NB4 (cell line): ENCODE data around the gene TMEM170B.

Source experiments
- CTCF ChIP-seq: IDR thresholded peaks from one replicate; pipeline ENCODE4 v1.5.1; 2012; ENCODE audit warnings: low read depth, low read length
- MAX ChIP-seq: IDR thresholded peaks from 2 replicates; pipeline ENCODE4 v1.6.1; 2011; ENCODE audit warnings: low read depth, low read length
- MYC ChIP-seq: IDR thresholded peaks from 2 replicates; pipeline ENCODE4 v1.6.1; 2011; ENCODE audit warnings: low read depth, low read length
- POLR2A ChIP-seq: IDR thresholded peaks from 2 replicates; pipeline ENCODE4 v1.6.1; 2011; ENCODE audit warnings: mild to moderate bottlenecking; ENCODE audit not compliant: insufficient read length; ENCODE audit errors: extremely low read depth

GRCh38 chr6:11534561-11534960, 3.0 kb upstream of the TMEM170B start:
- TF ChIP-seq CTCF (no peak), POLR2A (no peak), MAX (no peak), MYC (no peak)
